Stimulated activated CD8-positive, alpha-beta memory T cell treated with anti-CD3 and anti-CD28 coated beads, Interleukin-2, amount 100 ng/mL, for 48 hours (primary cell): Measurements from ENCODE around the gene ZFYVE26.
"Not testable (repeated sequence)": the region's sequence is repeated elsewhere in the genome, so short reads cannot be mapped to it uniquely, and the experiment has no call there.

Source experiments
- DNase-seq, 2 donors: peaks; one replicate each; pipeline ENCODE4 v3.0.0-alpha.2; 2020; ENCODE audit warnings: low read depth in 2 of 2

ZFYVE26 gene

GRCh38 chr14:67705211-67705610 lies 111.2 kb downstream of the ZFYVE26 start:
- DNase-seq: no peak

- DNase-seq: no peak
Observed at GRCh38 chr14:67704484-67705089, 111.8 kb downstream of the ZFYVE26 start.

- no peak for DNase-seq
Observed at GRCh38 chr14:67703997-67704396, 112.4 kb downstream of the ZFYVE26 start.

GRCh38 chr14:67701492-67701891 lies 114.9 kb downstream of the ZFYVE26 start, which contains the start of gene RDH12:
Gene RDH12, plus strand, starts transcription at chr14:67701886. Its CDS starts 20,757 bp downstream, at chr14:67722643.
- DNase-seq: not testable (repeated sequence)

- DNase-seq: no peak
Observed at GRCh38 chr14:67698179-67698578, 118.2 kb downstream of the ZFYVE26 start.

GRCh38 chr14:67697006-67697405 lies 119.4 kb downstream of the ZFYVE26 start:
- DNase-seq: no peak
